Natural killer cell treated with Interleukin-12 subunit alpha and Interleukin-12 subunit beta and Interleukin-15 and Interleukin-18, amount 100 ng/mL, for 72 hours (primary cell): Measurements from ENCODE around the gene DYNLRB1. TPM values are rescaled to one million over a fixed set of nuclear protein-coding genes. Genes with fewer than 3 reads are reported as not detected.
"Not testable (repeated sequence)": the region's sequence is repeated elsewhere in the genome, so short reads cannot be mapped to it uniquely, and the experiment has no call there.

Source experiments
- ATAC-seq, 2 donors: fragments of 150-1000 bp; cut with Tn5 transposase in 1 of 2; sonication (Bioruptor Pico), chemical (Tn5 transposase) in 1 of 2; 2 replicates each; pipeline ENCODE4 v1.10.0; 2021
- DNase-seq: peaks from one replicate; pipeline ENCODE4 v3.0.0; 2022; ENCODE audit warnings: low spot score
- H3K27ac Mint-ChIP-seq, 2 donors: 1 replicate in 1 of 2; 2 replicates in 1 of 2; pipeline ENCODE4 v1.8.0; 2022; ENCODE audit warnings: mixed read lengths in 2 of 2, mild to moderate bottlenecking in 1 of 2, moderate library complexity in 1 of 2
- H3K27me3 Mint-ChIP-seq, 2 donors: 1 replicate in 1 of 2; 2 replicates in 1 of 2; pipeline ENCODE4 v1.8.0; 2022; ENCODE audit warnings: mixed read lengths in 2 of 2
- H3K36me3 Mint-ChIP-seq: one replicate; pipeline ENCODE4 v1.8.0; 2022; ENCODE audit warnings: mixed read lengths
- H3K4me1 Mint-ChIP-seq, 2 donors: 1 replicate in 1 of 2; 2 replicates in 1 of 2; pipeline ENCODE4 v1.8.0; 2022; ENCODE audit warnings: low read depth in 2 of 2, mixed read lengths in 2 of 2, mild to moderate bottlenecking in 1 of 2
- H3K4me3 Mint-ChIP-seq: one replicate; pipeline ENCODE4 v1.8.0; 2022; ENCODE audit warnings: mixed read lengths
- H3K9me3 Mint-ChIP-seq: 2 replicates; pipeline ENCODE4 v1.8.0; 2022; ENCODE audit warnings: mixed read lengths
- total RNA-seq, 2 donors: library from RNA; stranded (reverse); gene quantifications; one replicate each; pipeline ENCODE4 v1.2.3, GENCODE V29; 2022

Gene DYNLRB1
- total RNA-seq, 2 donors from 2014 or later: 71.4 to 120 TPM

GRCh38 chr20:34517114-34517505, 888 bp downstream of the DYNLRB1 start:
- Mint-ChIP-seq H3K27me3 (no peaks in the 10 kb centered on the region), H3K9me3 (no peaks in the 10 kb centered on the region), H3K4me3 (peak overlapping the region; percentile 93), H3K36me3 (no peaks in the 10 kb centered on the region), H3K4me1 (peaks cover 41 to 46% of the 10 kb centered on the region in 2 donors), H3K27ac (peak overlapping the region; percentile 96 to 99)
- no peak for DNase-seq
- no peak for ATAC-seq

GRCh38 chr20:34518863-34519262, 2.6 kb downstream of the DYNLRB1 start:
- Mint-ChIP-seq H3K27ac (peak overlapping the region; percentile 31 to 59), H3K4me1 (peaks cover 43 to 47% of the 10 kb centered on the region in 2 donors)
- DNase-seq, H3K9me3 Mint-ChIP-seq, ATAC-seq, H3K4me3 Mint-ChIP-seq, H3K27me3 Mint-ChIP-seq, H3K36me3 Mint-ChIP-seq: not testable (repeated sequence)

- not testable (repeated sequence) for H3K27ac Mint-ChIP-seq, H3K27me3 Mint-ChIP-seq, H3K36me3 Mint-ChIP-seq, DNase-seq, H3K9me3 Mint-ChIP-seq, H3K4me3 Mint-ChIP-seq, ATAC-seq
- peaks cover 37 to 39% of the 10 kb centered on the region in 2 donors for H3K4me1 Mint-ChIP-seq
Measured at GRCh38 chr20:34519841-34520240, 3.6 kb downstream of the DYNLRB1 start.

- H3K9me3 Mint-ChIP-seq: no peaks in the 10 kb centered on the region
- no peak overlapping the region for H3K4me3 Mint-ChIP-seq
- H3K4me1 Mint-ChIP-seq: peaks cover 24 to 29% of the 10 kb centered on the region in 2 donors
- H3K36me3 Mint-ChIP-seq: no peaks in the 10 kb centered on the region
- DNase-seq (no peak), ATAC-seq (peak; percentile 60 to 70)
- no peaks in the 10 kb centered on the region for H3K27me3 Mint-ChIP-seq
- H3K27ac Mint-ChIP-seq: peak overlapping the region in 1 of 2 donors; percentile 3
Measured at GRCh38 chr20:34522969-34523871, 7.0 kb downstream of the DYNLRB1 start.

- Mint-ChIP-seq H3K36me3 (no peaks in the 10 kb centered on the region), H3K9me3 (no peaks in the 10 kb centered on the region), H3K4me1 (peaks cover 20 to 35% of the 10 kb centered on the region in 2 donors), H3K4me3 (no peak overlapping the region), H3K27me3 (no peaks in the 10 kb centered on the region), H3K27ac (no peak overlapping the region)
- DNase-seq (no peak), ATAC-seq (no peak)
Measured at GRCh38 chr20:34524426-34524825, 8.2 kb downstream of the DYNLRB1 start.

- H3K9me3 Mint-ChIP-seq: no peaks in the 10 kb centered on the region
- no peaks in the 10 kb centered on the region for H3K36me3 Mint-ChIP-seq
- no peaks in the 10 kb centered on the region for H3K27me3 Mint-ChIP-seq
- H3K27ac Mint-ChIP-seq: no peak overlapping the region
- DNase-seq: no peak
- ATAC-seq: no peak
- no peak overlapping the region for H3K4me3 Mint-ChIP-seq
- H3K4me1 Mint-ChIP-seq: peaks cover 24 to 40% of the 10 kb centered on the region in 2 donors
Measured at GRCh38 chr20:34525342-34525708, 9.1 kb downstream of the DYNLRB1 start.

- H3K36me3 Mint-ChIP-seq: no peaks in the 10 kb centered on the region
- H3K4me1 Mint-ChIP-seq: peaks cover 29 to 45% of the 10 kb centered on the region in 2 donors
- H3K4me3 Mint-ChIP-seq: no peak overlapping the region
- H3K27me3 Mint-ChIP-seq: no peaks in the 10 kb centered on the region
- H3K9me3 Mint-ChIP-seq: no peaks in the 10 kb centered on the region
- DNase-seq (no peak), ATAC-seq (no peak)
- H3K27ac Mint-ChIP-seq: no peak overlapping the region
Measured at GRCh38 chr20:34525709-34526416, 9.6 kb downstream of the DYNLRB1 start.

GRCh38 chr20:34526466-34526865, 10.2 kb downstream of the DYNLRB1 start:
- no peaks in the 10 kb centered on the region for H3K27me3 Mint-ChIP-seq
- no peak for ATAC-seq
- no peaks in the 10 kb centered on the region for H3K36me3 Mint-ChIP-seq
- peaks cover 33 to 47% of the 10 kb centered on the region in 2 donors for H3K4me1 Mint-ChIP-seq
- no peaks in the 10 kb centered on the region for H3K9me3 Mint-ChIP-seq
- H3K27ac Mint-ChIP-seq: no peak overlapping the region
- DNase-seq: no peak
- no peak overlapping the region for H3K4me3 Mint-ChIP-seq

GRCh38 chr20:34527016-34527415, 10.8 kb downstream of the DYNLRB1 start:
- no peak for ATAC-seq
- H3K4me1 Mint-ChIP-seq: peaks cover 34 to 48% of the 10 kb centered on the region in 2 donors
- H3K36me3 Mint-ChIP-seq: no peaks in the 10 kb centered on the region
- H3K4me3 Mint-ChIP-seq: no peak overlapping the region
- H3K27ac Mint-ChIP-seq: no peak overlapping the region
- no peaks in the 10 kb centered on the region for H3K9me3 Mint-ChIP-seq
- no peaks in the 10 kb centered on the region for H3K27me3 Mint-ChIP-seq
- DNase-seq: no peak

- no peaks in the 10 kb centered on the region for H3K27me3 Mint-ChIP-seq
- H3K4me3 Mint-ChIP-seq: no peak overlapping the region
- H3K27ac Mint-ChIP-seq: no peak overlapping the region
- no peaks in the 10 kb centered on the region for H3K36me3 Mint-ChIP-seq
- ATAC-seq (no peak), DNase-seq (no peak)
- peaks cover 21 to 40% of the 10 kb centered on the region in 2 donors for H3K4me1 Mint-ChIP-seq
- no peaks in the 10 kb centered on the region for H3K9me3 Mint-ChIP-seq
Measured at GRCh38 chr20:34528921-34529297, 12.7 kb downstream of the DYNLRB1 start.

- Mint-ChIP-seq H3K27ac (peak overlapping the region in 1 of 2 donors; percentile 83), H3K4me1 (peaks cover 21 to 45% of the 10 kb centered on the region in 2 donors), H3K9me3 (no peaks in the 10 kb centered on the region), H3K4me3 (no peak overlapping the region), H3K36me3 (no peaks in the 10 kb centered on the region), H3K27me3 (no peaks in the 10 kb centered on the region)
- DNase-seq: no peak
- no peak for ATAC-seq
Measured at GRCh38 chr20:34529742-34530141, 13.5 kb downstream of the DYNLRB1 start.

GRCh38 chr20:34530342-34530741, 14.1 kb downstream of the DYNLRB1 start:
- ATAC-seq (no peak), DNase-seq (no peak)
- no peaks in the 10 kb centered on the region for H3K9me3 Mint-ChIP-seq
- H3K4me1 Mint-ChIP-seq: peaks cover 18 to 43% of the 10 kb centered on the region in 2 donors
- peak overlapping the region; percentile 21 to 83 for H3K27ac Mint-ChIP-seq
- no peaks in the 10 kb centered on the region for H3K36me3 Mint-ChIP-seq
- H3K4me3 Mint-ChIP-seq: no peak overlapping the region
- no peaks in the 10 kb centered on the region for H3K27me3 Mint-ChIP-seq

GRCh38 chr20:34531608-34532265, 15.5 kb downstream of the DYNLRB1 start:
- Mint-ChIP-seq H3K27ac (peak overlapping the region; percentile 21 to 26), H3K9me3 (no peaks in the 10 kb centered on the region), H3K4me3 (no peak overlapping the region), H3K4me1 (peaks cover 16 to 38% of the 10 kb centered on the region in 2 donors), H3K27me3 (no peaks in the 10 kb centered on the region), H3K36me3 (no peaks in the 10 kb centered on the region)
- DNase-seq (no peak), ATAC-seq (no peak)

- Mint-ChIP-seq H3K27me3 (no peaks in the 10 kb centered on the region), H3K27ac (no peak overlapping the region), H3K36me3 (no peaks in the 10 kb centered on the region), H3K4me3 (no peak overlapping the region), H3K4me1 (peaks cover 16 to 38% of the 10 kb centered on the region in 2 donors), H3K9me3 (no peaks in the 10 kb centered on the region)
- DNase-seq (no peak), ATAC-seq (no peak)
Measured at GRCh38 chr20:34532320-34532719, 16.1 kb downstream of the DYNLRB1 start.
